Non-pigmented ciliary epithelial cell (primary cell): Measurements from ENCODE around the gene ADIRF.
"Not testable (repeated sequence)": the region's sequence is repeated elsewhere in the genome, so short reads cannot be mapped to it uniquely, and the experiment has no call there.

Experiments used
- DNase-seq: peaks from one replicate; pipeline ENCODE4 v3.0.0-alpha.2; 2010; ENCODE audit warnings: low read depth

Gene ADIRF

DNA sequence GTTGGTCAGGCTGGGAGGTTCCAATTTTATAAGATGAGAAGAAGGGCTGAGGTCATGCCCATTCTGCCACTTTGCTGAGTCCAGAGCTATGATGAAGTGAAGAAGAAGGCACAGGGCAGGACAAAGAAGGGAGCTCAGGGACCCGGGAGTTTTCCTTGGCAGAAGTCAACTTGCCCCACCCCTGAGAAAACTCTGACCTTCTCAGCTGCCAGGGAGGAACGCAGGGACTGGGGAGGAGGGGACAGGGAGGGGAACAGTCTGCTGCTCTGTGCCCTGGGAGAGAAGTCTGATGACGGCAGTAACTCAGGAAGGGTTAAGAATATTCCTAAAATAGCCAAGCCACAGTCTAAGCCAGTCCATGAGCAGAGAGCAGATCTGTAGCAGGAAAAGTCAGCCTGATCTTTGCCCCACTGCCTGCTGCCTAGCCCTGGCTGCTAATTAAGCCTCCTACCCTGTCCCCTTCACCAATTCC is 11.7 kb downstream of the ADIRF start:
- no peak for DNase-seq

DNA sequence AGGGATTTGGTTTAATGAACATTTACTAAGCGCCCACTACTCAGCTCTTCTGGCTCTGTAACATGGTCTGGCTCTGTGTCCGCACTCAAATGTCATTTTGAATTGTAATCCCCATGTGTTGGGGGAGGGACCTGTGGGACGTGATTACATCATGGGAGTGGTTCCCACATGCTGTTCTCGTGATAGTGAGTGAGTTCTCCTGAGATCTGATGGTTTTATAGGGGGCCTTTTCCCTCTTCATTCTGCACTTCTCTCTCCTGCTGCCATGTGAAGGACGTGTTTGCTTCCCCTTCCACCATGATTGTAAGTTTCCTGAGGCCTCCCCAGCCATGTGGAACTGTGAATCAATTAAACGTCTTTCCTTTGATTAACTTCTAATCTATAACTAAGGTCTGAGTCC is 12.7 kb downstream of the ADIRF start:
- DNase-seq: not testable (repeated sequence)

DNA sequence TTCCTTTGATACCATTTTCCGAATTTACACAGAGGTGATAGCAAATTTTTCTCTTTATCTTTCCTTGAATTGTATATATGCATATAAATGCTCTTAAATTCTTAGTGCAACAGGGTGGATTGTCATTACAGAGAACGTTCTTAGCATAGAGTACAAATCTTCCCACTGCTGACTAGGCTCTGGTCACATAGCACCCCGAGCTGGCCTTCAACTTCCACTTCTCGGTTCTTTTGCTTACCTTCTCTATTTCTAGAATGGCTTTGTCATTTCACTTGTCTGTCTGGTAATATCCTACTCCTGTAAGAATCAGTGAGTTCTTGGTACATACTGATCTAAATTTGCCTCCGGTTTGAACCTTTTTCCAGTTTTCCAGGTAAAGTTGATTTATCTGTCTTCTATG is 13.4 kb downstream of the ADIRF start:
- no peak for DNase-seq

DNA sequence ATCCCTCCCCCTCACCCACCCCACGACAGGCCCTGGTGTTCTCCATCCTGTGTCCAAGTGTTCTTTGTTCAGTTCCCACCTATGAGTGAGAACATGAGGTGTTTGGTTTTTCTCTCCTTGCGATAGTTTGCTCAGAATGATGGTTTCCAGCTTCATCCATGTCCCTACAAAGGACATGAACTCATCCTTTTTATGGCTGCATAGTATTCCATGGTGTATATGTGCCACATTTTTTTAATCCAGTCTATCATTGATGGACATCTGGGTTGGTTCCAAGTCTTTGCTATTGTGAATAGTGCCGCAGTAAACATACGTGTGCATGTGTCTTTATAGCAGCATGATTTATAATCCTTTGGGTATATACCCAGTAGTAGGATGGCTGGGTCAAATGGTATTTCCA is 16.2 kb downstream of the ADIRF start:
- DNase-seq: not testable (repeated sequence)

DNA sequence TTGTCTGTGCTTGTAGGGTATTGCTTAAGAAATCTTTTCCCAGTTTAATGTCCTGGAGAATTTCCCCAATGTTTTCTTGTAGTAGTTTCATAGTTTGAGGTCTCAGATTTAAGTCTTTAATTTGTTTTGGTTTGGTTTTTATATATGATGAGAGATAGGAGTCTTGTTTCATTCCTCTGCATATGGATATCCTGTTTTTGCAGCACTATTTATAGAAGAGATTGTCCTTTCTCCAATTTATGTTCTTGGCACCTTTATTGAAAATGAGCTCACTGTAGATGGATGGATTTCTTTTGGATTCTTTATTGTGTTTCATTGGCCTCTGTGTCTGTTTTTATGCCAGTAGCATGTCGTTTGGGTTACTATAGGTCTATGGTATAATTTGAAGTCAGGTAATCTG is 20.2 kb downstream of the ADIRF start:
- no peak for DNase-seq

DNA sequence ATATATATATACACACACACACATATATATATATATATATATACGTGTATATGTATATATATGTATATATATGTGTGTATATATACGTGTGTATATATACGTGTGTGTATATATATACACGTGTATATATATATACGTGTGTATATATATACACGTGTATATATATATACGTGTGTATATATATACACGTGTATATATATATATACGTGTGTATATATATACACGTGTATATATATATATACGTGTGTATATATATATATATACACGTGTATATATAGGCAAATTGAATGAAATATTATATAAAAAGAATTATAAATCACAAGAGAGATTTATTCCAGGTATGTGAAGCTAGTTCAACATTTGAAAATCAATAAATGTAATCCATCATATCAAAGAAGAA is 23.1 kb downstream of the ADIRF start:
- not testable (repeated sequence) for DNase-seq

DNA sequence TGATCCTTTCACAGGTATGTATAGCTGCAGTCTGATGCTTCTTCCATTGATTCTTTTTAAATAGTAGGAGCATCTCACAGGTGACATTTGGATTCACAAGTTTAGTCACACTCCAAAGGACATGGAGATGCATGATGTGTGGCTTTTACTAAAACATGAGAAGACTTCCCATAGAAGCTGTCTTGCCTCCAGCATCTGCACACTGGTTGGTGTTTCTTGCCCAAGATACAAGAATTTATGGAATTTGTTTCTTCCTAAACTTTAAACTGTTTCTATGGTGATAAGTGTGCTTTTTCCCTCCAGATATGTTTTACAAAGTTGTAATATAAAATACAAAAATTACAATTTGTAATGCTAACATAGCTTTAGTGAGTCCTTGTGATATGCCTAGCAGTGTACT is 24.2 kb downstream of the ADIRF start:
- no peak for DNase-seq

DNA sequence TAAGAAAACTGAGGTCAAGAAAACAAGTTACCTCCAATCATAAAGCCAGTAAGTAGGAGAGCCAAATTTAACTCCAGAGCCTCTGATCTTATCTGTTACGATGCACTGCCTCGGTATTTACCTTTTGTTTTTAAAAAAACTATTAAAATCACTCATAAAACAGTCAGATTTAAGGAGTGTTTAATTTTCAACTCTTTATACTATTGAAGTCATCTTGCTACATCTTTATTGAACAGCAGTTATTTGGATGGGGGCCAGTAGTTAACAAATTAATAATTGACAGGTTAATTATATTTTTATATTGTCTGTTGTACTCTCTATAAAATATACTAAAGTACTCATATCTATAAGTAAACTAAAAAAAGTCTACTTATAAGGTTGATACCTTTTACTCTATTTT is 24.6 kb downstream of the ADIRF start:
- no peak for DNase-seq

DNA sequence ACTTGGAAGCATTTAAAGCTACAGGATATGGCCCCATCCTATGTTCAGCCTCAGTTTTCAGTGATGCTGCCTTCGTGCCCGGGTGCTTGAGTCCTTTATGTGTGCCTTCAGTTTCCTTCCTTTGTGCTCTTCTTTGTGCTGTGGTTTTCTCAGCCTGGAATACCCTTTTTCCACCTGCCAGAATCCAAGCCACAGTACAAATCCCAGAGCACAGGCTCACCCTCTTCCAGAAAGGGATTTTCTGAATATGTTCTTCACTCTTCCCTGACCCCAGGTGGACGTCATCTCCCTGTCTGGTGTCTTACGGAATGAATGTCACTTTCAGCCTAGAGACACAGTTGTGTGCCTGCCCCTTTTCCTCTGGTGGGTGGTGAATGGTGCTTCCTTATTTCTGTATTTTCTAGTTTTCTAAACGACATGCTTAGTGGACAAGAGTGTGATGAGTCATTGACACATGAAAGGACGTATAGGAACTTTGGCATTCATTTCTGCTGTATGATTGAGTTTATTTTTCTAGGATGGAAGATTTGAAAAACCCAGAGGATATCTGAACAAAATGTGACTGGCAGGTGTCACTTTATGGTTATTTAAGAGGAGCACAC is 31.6 kb downstream of the ADIRF start:
- DNase-seq: not testable (repeated sequence)

DNA sequence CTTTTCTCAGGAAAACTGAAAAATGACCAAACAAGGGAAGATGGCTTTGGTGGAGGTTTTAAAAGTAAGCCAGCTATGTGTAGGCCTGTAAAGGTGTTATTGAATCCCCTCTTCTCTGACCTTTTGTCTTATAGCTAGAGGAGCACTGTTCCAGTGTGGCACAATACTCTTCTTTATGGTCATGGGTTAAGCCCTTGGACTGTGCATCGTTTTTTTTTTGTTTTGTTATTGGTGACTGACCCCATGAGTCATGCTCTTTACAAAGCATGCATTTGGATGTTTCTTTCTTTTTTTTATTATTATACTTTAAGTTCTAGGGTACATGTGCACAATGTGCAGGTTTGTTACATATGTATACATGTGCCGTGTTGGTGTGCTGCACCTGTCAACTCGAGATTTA is 32.2 kb downstream of the ADIRF start:
- no peak for DNase-seq

DNA sequence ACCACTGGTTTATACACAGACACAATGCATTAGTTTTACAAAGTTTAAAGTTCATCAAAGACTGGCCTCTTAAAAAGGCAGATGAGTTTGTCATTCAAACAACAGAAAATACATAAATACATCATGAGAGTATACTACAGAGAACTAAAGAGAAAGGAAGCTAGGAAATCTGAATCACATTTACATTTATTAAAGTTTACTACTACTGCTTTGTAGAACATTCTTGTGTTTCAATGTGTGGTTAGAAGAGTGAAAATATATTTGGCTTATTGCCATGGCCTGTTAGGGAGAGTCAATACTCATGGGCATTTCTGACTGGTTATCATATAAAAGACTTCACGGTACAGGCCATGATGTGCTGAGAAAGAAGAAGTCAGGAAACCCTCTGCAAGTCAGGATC is 38.8 kb downstream of the ADIRF start:
- DNase-seq: not testable (repeated sequence)

DNA sequence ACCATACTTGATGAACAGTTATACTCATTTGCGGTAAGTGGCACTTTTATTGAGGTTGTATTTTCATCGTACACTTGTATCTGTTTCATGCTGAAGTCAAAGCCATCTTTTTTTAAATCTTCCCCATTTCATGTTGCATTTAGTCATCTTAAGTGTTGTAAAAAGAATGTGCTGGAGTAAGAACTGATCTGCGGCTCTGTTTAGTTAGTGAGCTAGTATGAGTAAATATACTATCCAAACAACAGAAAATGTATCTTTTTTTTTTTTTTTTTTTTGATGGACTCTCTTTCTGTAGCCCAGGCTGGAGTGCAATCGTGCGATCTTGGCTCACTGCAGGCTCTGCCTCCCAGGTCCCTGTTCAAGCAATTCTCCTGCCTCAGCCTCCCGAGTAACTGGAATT is 39.4 kb downstream of the ADIRF start:
- DNase-seq: not testable (repeated sequence)

DNA sequence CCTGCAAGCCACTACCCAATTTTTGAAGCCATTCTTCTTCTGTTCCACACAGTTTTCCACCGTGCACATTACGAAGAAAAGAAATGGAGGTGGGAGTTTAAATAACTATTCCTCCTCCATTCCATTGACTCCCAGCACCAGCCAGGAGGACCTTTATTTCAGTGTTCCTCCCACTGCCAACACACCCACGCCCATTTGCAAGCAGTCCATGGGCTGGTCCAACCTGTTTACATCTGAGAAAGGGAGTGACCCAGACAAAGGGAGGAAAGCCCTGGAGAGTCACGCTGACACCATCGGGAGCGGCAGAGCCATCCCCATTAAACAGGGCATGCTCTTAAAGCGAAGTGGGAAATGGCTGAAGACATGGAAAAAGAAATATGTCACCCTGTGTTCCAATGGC is 40.0 kb downstream of the ADIRF start:
- not testable (repeated sequence) for DNase-seq

DNA sequence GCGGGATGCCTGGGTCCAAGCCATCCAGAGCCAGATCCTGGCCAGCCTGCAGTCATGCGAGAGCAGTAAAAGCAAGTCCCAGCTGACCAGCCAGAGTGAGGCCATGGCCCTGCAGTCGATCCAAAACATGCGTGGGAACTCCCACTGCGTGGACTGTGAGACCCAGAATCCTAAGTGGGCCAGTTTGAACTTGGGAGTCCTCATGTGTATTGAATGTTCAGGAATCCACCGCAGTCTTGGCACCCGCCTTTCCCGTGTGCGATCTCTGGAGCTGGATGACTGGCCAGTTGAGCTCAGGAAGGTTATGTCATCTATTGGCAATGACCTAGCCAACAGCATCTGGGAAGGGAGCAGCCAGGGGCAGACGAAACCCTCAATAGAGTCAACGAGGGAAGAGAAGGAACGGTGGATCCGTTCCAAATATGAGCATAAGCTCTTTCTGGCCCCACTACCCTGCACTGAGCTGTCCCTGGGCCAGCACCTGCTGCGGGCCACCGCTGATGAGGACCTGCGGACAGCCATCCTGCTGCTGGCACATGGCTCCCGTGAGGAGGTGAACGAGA is 40.9 kb downstream of the ADIRF start:
- not testable (repeated sequence) for DNase-seq

DNA sequence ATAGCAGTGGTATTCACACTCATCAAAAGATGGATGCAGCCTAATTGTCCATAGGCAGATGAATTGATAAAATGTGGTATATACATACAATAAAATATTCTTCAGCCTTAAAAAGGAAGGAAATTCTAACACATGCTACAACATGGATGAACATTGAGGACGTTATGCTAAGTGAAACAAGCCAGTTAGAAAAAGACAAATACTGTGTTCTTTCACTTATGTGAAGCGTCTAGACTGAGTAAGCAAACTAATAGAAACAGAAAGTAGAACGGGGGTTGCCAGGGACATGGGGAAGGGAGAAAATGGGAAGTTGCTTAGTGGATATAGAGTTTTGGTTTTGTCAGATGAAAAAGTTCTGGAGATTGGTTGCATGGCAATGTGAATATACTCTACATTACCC is 45.2 kb downstream of the ADIRF start:
- not testable (repeated sequence) for DNase-seq

DNA sequence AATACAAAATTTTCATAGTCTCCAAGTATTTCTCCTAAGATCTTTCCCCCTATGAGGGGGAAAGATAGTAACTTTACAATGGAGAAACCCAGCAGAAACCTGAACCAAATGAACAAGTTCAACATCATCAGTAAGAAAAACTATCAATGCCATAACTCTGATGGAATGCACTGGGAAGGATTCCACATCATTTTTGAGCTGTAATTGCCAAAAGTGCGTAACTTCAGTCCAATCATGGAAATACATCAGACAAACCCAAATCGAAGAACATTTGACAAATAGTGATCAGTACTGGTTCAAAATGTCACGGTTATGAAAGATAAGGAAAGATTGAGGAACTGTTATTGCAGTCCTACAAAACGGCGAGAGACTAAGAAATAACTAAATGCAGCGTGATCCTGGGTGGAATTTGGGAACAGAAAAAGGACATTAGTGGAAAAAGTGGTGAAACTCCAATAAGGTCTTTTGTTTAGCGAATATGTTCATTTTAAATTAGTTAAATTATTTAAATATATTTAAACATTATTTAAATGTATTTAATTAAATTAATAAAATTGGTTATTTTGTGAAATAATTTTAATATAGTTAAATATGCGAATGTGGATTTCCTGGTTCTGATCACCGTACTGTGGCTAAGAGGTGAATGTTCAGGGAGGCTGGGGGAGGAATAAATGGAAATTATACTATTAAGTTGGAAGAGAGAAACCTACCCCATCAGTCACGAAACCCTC is 46.9 kb downstream of the ADIRF start:
- DNase-seq: not testable (repeated sequence)

DNA sequence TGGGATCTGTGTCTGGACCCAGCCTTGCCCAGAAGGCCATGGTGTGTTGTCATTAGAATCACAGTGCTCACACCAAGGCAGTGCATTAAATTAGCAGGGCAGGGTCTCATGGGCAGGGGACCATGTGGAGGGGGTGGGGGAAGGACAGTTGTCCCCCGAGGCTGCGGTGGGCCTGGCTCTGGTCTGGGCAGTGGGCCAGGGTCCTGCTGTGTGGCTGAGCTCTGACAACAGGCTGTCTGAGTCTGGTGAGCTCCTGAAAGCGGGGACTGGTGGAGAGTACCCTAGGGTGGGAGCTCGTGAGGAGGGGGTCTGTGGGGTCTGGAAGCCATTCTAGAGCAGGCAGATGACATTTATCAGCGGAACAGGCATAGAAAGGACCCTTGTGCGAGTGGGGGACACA is 49.8 kb downstream of the ADIRF start:
- not testable (repeated sequence) for DNase-seq

DNA sequence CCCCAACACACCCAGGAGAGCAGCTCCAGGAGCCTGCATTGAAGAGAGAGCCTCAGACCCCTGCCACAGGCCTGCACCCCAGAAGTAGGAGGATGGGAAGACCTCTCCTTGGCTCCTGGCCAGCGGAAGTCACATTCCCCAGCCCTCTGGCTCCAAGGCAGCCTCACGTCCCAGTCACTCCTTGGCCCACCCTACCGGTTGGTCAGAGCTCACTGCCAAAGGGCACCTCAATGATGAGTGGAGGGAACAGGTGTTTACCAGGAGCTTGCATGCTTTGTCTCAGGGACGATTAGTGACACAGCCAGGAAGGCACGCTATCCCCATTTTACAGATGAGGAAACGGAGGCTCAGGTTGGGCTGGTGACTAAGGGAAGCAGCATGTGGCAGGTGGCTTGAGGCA is 50.8 kb downstream of the ADIRF start:
- not testable (repeated sequence) for DNase-seq

DNA sequence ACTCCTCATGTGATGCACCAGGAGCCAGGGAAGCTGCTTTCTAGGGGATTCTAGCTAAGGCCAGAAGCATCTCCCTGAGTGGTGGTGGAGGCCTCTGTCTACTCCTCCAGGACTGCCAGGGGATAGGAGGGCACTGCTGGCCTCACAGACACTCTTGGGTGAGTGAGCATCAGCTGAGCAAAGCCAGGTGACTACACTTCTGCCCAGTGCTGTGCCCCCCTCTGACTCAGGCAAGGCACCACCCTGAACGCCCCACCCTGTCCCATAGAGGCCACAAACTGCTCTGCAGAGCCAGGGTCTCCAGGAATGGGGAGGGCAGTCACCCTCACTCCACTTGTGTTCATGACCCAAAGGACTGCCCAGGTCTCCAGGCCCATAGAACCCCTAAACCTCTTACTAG is 51.2 kb downstream of the ADIRF start:
- not testable (repeated sequence) for DNase-seq

DNA sequence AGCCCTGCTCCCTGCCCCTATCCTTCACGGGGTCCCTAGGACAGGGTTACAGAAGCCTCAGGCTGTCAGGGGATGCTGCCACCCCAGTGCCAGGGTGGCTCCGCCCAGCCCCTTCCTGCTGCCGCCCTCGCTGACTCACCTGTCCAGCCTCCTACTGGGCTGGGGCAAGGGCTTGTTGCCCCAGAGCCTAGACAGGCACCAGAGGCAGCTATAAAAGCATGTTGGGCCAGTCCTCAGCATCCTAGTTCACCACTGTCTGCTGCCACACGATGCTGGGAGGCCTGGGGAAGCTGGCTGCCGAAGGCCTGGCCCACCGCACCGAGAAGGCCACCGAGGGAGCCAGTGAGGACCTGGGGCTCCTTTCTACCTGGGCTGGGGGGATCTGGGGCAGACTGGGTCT is 51.8 kb downstream of the ADIRF start, which contains the start of gene FAM25A:
TSS of gene FAM25A (plus strand) at position 239 of the 400 bp plus-strand sequence. CDS start at position 270, 31 bp downstream.
- DNase-seq: not testable (repeated sequence)
